Measurements from ENCODE around the gene ZNF155.

Gene ZNF155

GRCh38 chr19:44025217-44025936, 41.4 kb downstream of the ZNF155 start, which contains the start of gene ZNF222:
Gene ZNF222, plus strand, starts transcription at chr19:44025379. Its CDS starts 58 bp downstream, at chr19:44025437.
- Histone ChIP-seq H3K36me3 (peaks cover 15% of the 10 kb centered on the region), H3K9me3 (no peaks in the 10 kb centered on the region), H3K4me3 (ENCODE audit: low read depth in 1 of 2, low read length in 1 of 2) (peak within 1 kb of the TSS; percentile 58 to 74), H3K27ac (peak within 1 kb of the TSS; percentile 47), H3K4me1 (ENCODE audit: control insufficient read depth in 1 of 2, insufficient read depth in 1 of 2, low read depth in 1 of 2, low read length in 1 of 2) (peaks cover 8 to 11% of the 10 kb centered on the region in 2 experiments), H3K27me3 (no peaks in the 10 kb centered on the region)
- no peak for TF ChIP-seq CTCF (IDR thresholded peaks at IDR 0.05)

- peaks cover 12% of the 10 kb centered on the region for H3K9me3 ChIP-seq
- peaks cover 15% of the 10 kb centered on the region for H3K36me3 ChIP-seq
- TF ChIP-seq CTCF (IDR thresholded peaks at IDR 0.05), result no peak
- no peak overlapping the region for H3K4me3 ChIP-seq (ENCODE audit: low read depth in 1 of 2, low read length in 1 of 2)
- no peak overlapping the region for H3K27ac ChIP-seq
- peaks cover 8 to 11% of the 10 kb centered on the region in 2 experiments for H3K4me1 ChIP-seq (ENCODE audit: control insufficient read depth in 1 of 2, insufficient read depth in 1 of 2, low read depth in 1 of 2, low read length in 1 of 2)
- H3K27me3 ChIP-seq, result no peaks in the 10 kb centered on the region
Measured at GRCh38 chr19:44026622-44027021, 42.6 kb downstream of the ZNF155 start.

- no peak overlapping the region for H3K4me3 ChIP-seq (ENCODE audit: low read depth in 1 of 2, low read length in 1 of 2)
- no peaks in the 10 kb centered on the region for H3K4me1 ChIP-seq (ENCODE audit: control insufficient read depth in 1 of 2, insufficient read depth in 1 of 2, low read depth in 1 of 2, low read length in 1 of 2)
- H3K27me3 ChIP-seq, result no peaks in the 10 kb centered on the region
- H3K36me3 ChIP-seq, result peaks cover 21% of the 10 kb centered on the region
- H3K27ac ChIP-seq, result no peak overlapping the region
- TF ChIP-seq CTCF (IDR thresholded peaks at IDR 0.05), result no peak
- H3K9me3 ChIP-seq, result peaks cover 31% of the 10 kb centered on the region
Measured at GRCh38 chr19:44032001-44032610, 48.1 kb downstream of the ZNF155 start.

- Histone ChIP-seq H3K9me3 (no peaks in the 10 kb centered on the region), H3K4me1 (ENCODE audit: control insufficient read depth in 1 of 2, insufficient read depth in 1 of 2, low read depth in 1 of 2, low read length in 1 of 2) (no peaks in the 10 kb centered on the region), H3K27me3 (no peaks in the 10 kb centered on the region), H3K36me3 (no peaks in the 10 kb centered on the region), H3K4me3 (ENCODE audit: low read depth in 1 of 2, low read length in 1 of 2) (no peak overlapping the region), H3K27ac (no peak overlapping the region)
- TF ChIP-seq CTCF (IDR thresholded peaks at IDR 0.05), result no peak
Measured at GRCh38 chr19:44042147-44042546, 58.2 kb downstream of the ZNF155 start.

Data from neutrophil (primary cell).